Progenitor cell of endocrine pancreas (in vitro differentiated cells): ENCODE results near the gene RIPOR2. TPM values are rescaled to one million over a fixed set of nuclear protein-coding genes. Genes with fewer than 3 reads are reported as not detected.
"Not testable (repeated sequence)": the region's sequence is repeated elsewhere in the genome, so short reads cannot be mapped to it uniquely, and the experiment has no call there.

ENCODE experiments used
- DNase-seq: peaks from one replicate; pipeline ENCODE4 v3.0.0; 2021; ENCODE audit warnings: low spot score; ENCODE audit not compliant: unreplicated experiment
- H3K27ac Mint-ChIP-seq: 2 replicates; pipeline ENCODE4 v1.8.0; 2021; ENCODE audit warnings: mild to moderate bottlenecking, moderate library complexity, mixed read lengths
- H3K27me3 Mint-ChIP-seq: 2 replicates; pipeline ENCODE4 v1.8.0; 2021; ENCODE audit warnings: mixed read lengths
- H3K36me3 Mint-ChIP-seq: 2 replicates; pipeline ENCODE4 v1.8.0; 2022; ENCODE audit warnings: mixed read lengths; ENCODE audit not compliant: insufficient read depth
- H3K4me1 Mint-ChIP-seq: 2 replicates; pipeline ENCODE4 v1.8.0; 2021; ENCODE audit warnings: low read depth, mixed read lengths
- H3K4me3 Mint-ChIP-seq: 2 replicates; pipeline ENCODE4 v1.8.0; 2021; ENCODE audit warnings: low read depth, mild to moderate bottlenecking, moderate library complexity, mixed read lengths
- H3K9me3 Mint-ChIP-seq: 2 replicates; pipeline ENCODE4 v1.8.0; 2021; ENCODE audit warnings: low read depth, mixed read lengths
- total RNA-seq: library from RNA; stranded (reverse); gene quantifications from 2 replicates; pipeline ENCODE4 v1.2.1, GENCODE V29; 2021
- TF ChIP-seq, protein P1 (sequence below): fragments of 200-600 bp; sonication (generic); IDR thresholded peaks from one replicate; pipeline ENCODE4 v1.5.0; 2021; ENCODE audit warnings: antibody characterized with exemption, mild to moderate bottlenecking; ENCODE audit not compliant: unreplicated experiment

RIPOR2 gene
- total RNA-seq, 1 donor from 2014 or later = 2.2 TPM

DNA sequence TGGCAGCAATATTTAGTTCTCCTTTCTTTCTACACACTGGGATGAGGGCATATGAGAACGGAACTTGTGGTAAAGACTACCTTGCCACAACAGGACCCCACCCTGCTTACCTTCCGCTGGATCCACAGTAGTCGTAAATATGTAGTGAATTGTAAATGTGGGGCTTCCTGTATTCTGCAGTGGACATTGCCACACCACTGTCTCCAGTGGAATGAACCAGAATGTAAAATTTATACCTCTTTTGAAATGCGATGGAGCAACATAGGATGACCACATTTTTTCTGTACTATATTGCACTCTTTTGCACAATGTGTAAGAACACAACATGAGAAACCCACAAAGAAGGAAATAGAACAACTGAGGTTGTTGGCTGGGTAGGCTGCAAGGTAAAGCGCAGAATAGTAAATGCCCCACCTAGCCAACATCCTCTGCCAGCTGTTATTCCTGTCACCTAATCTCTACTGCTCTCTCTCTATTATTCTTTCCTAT is 16.1 kb upstream of the RIPOR2 start:
- Mint-ChIP-seq H3K4me3 (no peak overlapping the region), H3K27ac (no peak overlapping the region), H3K9me3 (no peaks in the 10 kb centered on the region), H3K27me3 (peaks cover 3% of the 10 kb centered on the region), H3K36me3 (no peaks in the 10 kb centered on the region), H3K4me1 (peaks cover 4% of the 10 kb centered on the region)
- TF ChIP-seq, protein P1, sequence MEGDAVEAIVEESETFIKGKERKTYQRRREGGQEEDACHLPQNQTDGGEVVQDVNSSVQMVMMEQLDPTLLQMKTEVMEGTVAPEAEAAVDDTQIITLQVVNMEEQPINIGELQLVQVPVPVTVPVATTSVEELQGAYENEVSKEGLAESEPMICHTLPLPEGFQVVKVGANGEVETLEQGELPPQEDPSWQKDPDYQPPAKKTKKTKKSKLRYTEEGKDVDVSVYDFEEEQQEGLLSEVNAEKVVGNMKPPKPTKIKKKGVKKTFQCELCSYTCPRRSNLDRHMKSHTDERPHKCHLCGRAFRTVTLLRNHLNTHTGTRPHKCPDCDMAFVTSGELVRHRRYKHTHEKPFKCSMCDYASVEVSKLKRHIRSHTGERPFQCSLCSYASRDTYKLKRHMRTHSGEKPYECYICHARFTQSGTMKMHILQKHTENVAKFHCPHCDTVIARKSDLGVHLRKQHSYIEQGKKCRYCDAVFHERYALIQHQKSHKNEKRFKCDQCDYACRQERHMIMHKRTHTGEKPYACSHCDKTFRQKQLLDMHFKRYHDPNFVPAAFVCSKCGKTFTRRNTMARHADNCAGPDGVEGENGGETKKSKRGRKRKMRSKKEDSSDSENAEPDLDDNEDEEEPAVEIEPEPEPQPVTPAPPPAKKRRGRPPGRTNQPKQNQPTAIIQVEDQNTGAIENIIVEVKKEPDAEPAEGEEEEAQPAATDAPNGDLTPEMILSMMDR = no peak
- no peak for DNase-seq

DNA sequence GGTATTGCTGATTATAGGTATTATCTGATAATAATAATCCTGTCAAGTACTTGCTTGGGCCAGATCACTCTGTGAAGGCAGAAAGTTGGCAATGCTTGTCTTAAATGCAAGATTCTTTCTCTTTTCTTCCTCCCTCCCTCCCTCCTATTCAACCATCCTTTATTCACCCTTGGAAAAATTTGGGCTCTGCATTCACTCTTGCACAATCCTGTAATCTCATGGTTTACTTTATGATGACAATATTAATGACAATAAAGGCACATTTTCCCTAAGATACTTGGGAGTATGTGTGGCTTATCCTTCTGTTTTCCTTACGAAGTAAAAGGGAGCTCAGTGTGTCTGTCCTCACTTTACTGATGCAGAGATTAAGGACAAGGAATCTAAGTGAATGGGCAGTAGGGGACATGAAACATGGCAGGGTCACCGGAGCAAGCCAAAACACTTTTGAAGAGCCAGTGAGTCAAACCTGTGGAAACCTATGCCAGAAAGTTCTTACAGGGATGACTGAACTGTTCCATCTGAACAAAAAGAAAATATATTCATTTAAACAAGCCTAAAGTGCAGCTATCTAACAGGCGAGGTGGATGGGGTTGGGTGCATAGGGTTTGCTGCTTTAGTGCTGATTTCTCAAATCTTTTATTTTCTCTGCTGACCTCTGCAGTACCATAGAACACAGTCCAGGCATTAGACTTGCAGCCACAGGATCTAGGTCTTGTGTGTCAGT is 14.6 kb upstream of the RIPOR2 start:
- Mint-ChIP-seq H3K4me1 (peaks cover 4% of the 10 kb centered on the region), H3K9me3 (no peaks in the 10 kb centered on the region), H3K4me3 (no peak overlapping the region), H3K27ac (no peak overlapping the region), H3K27me3 (peaks cover 3% of the 10 kb centered on the region), H3K36me3 (no peaks in the 10 kb centered on the region)
- TF ChIP-seq, protein P1 = no peak
- DNase-seq = no peak

DNA sequence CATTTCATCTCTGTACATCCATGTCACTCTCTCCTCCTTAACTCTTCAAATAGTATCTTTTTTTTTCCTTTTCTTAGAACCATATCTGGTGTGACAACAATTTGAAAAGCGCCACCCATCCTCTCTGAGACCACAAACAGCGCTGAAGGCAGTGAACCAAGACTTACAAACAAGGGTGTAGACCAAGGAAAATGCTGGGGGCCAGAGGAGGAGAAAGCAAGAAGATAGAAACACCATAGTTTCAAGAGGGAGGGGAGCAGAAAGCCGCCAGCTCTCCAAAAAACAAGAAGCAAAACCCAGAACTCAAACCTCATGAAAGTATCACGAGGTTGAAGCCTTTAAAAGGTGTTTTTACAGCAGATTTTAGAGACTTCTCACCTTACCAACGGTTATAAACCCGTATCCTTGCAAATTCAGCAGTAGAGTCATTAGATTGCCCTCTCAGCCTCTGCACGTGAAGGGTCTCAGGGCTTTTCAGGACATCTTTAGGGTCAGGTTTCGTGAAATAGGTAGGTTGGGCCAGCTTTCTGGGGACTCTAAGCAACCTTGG is 13.3 kb upstream of the RIPOR2 start:
- Mint-ChIP-seq H3K36me3 (peaks cover 2% of the 10 kb centered on the region), H3K27ac (no peak overlapping the region), H3K4me3 (no peak overlapping the region), H3K4me1 (peaks cover 4% of the 10 kb centered on the region), H3K9me3 (peaks cover 13% of the 10 kb centered on the region), H3K27me3 (peaks cover 3% of the 10 kb centered on the region)
- TF ChIP-seq, protein P1 = no peak
- no peak for DNase-seq

DNA sequence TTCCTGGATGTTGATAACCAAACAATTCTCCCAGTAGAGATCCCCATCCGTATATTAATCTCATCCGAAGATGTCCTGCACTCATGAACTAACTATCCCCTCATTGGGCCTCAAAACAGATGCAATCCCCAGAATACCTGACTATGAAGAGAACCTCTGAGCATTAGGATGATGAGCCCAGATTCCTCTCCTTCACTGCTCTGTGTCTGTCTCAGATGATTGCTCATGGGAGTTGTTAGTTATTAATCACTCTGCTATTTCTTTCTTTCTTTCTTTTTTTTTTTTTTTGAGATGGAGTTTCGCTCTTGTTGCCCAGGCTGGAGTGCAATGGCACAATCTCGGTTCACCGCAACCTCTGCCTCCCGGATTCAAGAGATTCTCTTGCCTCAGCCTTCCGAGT is 12.5 kb upstream of the RIPOR2 start:
- H3K27me3 Mint-ChIP-seq, H3K36me3 Mint-ChIP-seq, H3K4me1 Mint-ChIP-seq, H3K4me3 Mint-ChIP-seq, H3K27ac Mint-ChIP-seq, DNase-seq: not testable (repeated sequence)
- H3K9me3 Mint-ChIP-seq = peaks cover 13% of the 10 kb centered on the region

DNA sequence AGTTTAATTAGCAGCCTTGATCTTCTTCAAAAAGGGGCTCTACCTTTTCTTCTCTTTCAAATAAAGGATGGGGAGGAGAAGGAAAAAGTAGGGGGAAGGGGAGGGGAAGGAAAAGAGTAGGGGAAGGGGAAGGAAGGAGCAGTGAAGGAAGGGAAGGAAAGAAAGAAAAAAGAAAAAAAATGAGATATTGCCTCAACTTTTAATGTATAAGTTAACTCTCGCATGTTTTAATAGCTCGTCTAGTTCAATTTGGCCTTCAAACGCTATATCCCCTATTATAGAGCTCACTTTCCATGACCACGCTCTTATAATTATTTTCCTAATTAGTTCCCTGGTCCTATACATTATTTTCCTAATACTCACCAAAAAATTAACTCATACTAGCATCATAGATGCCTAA is 11.9 kb upstream of the RIPOR2 start:
- Mint-ChIP-seq H3K4me1 (peaks cover 4% of the 10 kb centered on the region), H3K27me3 (peaks cover 3% of the 10 kb centered on the region), H3K27ac (no peak overlapping the region), H3K9me3 (peaks cover 13% of the 10 kb centered on the region), H3K36me3 (peaks cover 2% of the 10 kb centered on the region), H3K4me3 (no peak overlapping the region)
- no peak for DNase-seq
- TF ChIP-seq, protein P1 = no peak

DNA sequence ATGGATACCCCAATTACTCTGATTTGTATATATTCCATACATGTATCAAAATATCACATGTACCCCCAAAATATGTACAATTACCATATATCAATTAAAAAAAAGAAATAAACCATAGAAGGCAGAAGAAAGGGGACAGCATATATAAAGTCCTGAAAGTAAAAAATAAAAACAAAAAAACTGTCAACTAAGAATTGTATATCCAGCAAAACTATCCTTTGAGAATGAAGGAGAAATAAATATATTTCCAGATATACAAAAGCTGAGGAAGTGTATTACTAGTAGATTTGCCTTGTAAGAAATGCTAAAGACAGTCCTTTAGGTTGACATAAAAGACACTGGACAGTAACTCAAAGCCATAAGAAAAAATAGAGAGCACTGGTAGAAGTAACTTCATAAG is 9.3 kb upstream of the RIPOR2 start:
- H3K4me1 Mint-ChIP-seq = no peaks in the 10 kb centered on the region
- no peak for DNase-seq
- peaks cover 13% of the 10 kb centered on the region for H3K9me3 Mint-ChIP-seq
- H3K36me3 Mint-ChIP-seq = peaks cover 2% of the 10 kb centered on the region
- no peak overlapping the region for H3K4me3 Mint-ChIP-seq
- peaks cover 3% of the 10 kb centered on the region for H3K27me3 Mint-ChIP-seq
- H3K27ac Mint-ChIP-seq = no peak overlapping the region
- TF ChIP-seq, protein P1 = no peak
